Lower leg skin (tissue), 3 donors: ENCODE results near the gene IL1RN.

Experiments used
- CTCF ChIP-seq, 3 donors: fragments of 450-650 bp; IDR thresholded peaks; one replicate each; pipeline ENCODE4 v1.5.1; 2016; ENCODE audit warnings: antibody characterized with exemption in 3 of 3, mild to moderate bottlenecking in 3 of 3, moderate library complexity in 2 of 3
- POLR2A ChIP-seq, 2 donors: fragments of 450-650 bp; IDR thresholded peaks; one replicate each; pipeline ENCODE4 v1.6.1; 2016 to 2017; ENCODE audit warnings: antibody characterized with exemption in 2 of 2, mild to moderate bottlenecking in 1 of 2, moderate library complexity in 1 of 2

- TF ChIP-seq CTCF (IDR thresholded peaks at IDR 0.05) (no peak), POLR2A (IDR thresholded peaks at IDR 0.05) (no peak)
Measured at GRCh38 chr2:113085542-113085941, 41.9 kb upstream of the IL1RN start.
